ENCODE measurements around the gene CAMK1D. TPM values are rescaled to one million over a fixed set of nuclear protein-coding genes. Genes with fewer than 3 reads are reported as not detected.

Gene CAMK1D
- total RNA-seq, 1 donor from 2014 or later: 36.3 TPM

- Mint-ChIP-seq H3K27ac (ENCODE audit: unreplicated experiment) (peak overlapping the region; percentile 33), H3K36me3 (ENCODE audit: low read depth) (no peaks in the 10 kb centered on the region), H3K9me3 (ENCODE audit: low read depth) (no peaks in the 10 kb centered on the region), H3K4me1 (ENCODE audit: low read depth) (peaks cover 38% of the 10 kb centered on the region), H3K4me3 (ENCODE audit: unreplicated experiment) (no peak overlapping the region), H3K27me3 (ENCODE audit: low read depth) (no peaks in the 10 kb centered on the region)
- TF ChIP-seq, protein P1, sequence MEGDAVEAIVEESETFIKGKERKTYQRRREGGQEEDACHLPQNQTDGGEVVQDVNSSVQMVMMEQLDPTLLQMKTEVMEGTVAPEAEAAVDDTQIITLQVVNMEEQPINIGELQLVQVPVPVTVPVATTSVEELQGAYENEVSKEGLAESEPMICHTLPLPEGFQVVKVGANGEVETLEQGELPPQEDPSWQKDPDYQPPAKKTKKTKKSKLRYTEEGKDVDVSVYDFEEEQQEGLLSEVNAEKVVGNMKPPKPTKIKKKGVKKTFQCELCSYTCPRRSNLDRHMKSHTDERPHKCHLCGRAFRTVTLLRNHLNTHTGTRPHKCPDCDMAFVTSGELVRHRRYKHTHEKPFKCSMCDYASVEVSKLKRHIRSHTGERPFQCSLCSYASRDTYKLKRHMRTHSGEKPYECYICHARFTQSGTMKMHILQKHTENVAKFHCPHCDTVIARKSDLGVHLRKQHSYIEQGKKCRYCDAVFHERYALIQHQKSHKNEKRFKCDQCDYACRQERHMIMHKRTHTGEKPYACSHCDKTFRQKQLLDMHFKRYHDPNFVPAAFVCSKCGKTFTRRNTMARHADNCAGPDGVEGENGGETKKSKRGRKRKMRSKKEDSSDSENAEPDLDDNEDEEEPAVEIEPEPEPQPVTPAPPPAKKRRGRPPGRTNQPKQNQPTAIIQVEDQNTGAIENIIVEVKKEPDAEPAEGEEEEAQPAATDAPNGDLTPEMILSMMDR (IDR thresholded peaks at IDR 0.05): no peak
- no peak for DNase-seq (ENCODE audit: low spot score)
Measured at GRCh38 chr10:12397147-12397896, 48.0 kb downstream of the CAMK1D start.

DNA sequence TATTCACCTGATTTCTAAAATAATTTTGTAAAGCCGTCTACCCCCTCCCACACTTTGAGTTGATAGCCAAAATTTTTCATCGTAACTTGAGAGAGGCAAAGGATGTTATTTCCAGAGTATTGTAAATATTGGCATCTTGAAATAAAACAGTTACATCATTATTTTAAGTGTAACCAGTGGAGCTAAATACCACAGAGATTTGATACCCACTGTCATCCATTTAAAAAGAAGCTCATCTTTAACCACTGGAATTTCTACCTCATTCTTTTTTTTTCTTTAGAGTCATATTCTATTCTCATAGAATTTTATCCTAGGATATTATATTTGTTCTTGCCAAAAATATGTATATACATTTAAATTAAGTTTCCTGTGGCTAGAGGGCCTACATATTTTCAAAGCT is 48.6 kb downstream of the CAMK1D start:
- peak overlapping the region; percentile 33 for H3K27ac Mint-ChIP-seq (ENCODE audit: unreplicated experiment)
- peaks cover 2% of the 10 kb centered on the region for H3K36me3 Mint-ChIP-seq (ENCODE audit: low read depth)
- no peak for DNase-seq (ENCODE audit: low spot score)
- no peak overlapping the region for H3K4me3 Mint-ChIP-seq (ENCODE audit: unreplicated experiment)
- no peaks in the 10 kb centered on the region for H3K27me3 Mint-ChIP-seq (ENCODE audit: low read depth)
- no peaks in the 10 kb centered on the region for H3K9me3 Mint-ChIP-seq (ENCODE audit: low read depth)
- peaks cover 33% of the 10 kb centered on the region for H3K4me1 Mint-ChIP-seq (ENCODE audit: low read depth)
- TF ChIP-seq, protein P1 (IDR thresholded peaks at IDR 0.05): no peak

DNA sequence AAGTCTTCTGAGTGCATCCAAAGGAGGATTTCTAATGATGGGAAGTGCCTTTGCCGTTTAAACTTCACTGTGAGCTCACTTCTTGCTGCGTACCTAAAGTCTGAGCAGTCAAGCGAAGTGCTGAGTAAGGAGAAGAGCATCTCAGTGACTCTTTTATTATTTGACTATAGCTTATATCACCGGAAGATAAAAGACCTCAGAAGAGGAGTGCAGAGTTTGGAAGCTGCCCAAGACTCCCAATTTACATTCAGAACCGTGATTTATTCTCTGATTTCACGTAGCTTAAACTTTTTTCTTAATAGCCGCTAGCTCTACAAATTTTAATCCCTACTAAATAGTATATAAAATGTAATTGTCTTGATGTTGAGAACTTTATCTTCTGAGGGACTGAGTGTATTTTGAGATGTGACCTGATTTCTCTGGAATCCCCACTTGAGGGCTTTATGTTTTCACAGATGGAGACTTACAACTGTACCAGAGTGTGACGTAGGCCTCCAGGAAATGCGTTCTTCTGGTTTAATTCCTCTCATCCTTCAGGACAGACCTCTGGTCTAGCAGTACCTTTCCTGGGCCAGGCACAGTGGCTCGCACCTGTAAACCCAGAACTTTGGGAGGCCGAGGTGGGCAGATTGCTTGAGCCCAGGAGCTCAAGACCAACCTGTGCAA is 51.1 kb downstream of the CAMK1D start:
- Mint-ChIP-seq H3K4me3 (ENCODE audit: unreplicated experiment) (no peak overlapping the region), H3K36me3 (ENCODE audit: low read depth) (peaks cover 2% of the 10 kb centered on the region), H3K27me3 (ENCODE audit: low read depth) (no peaks in the 10 kb centered on the region), H3K4me1 (ENCODE audit: low read depth) (peaks cover 37% of the 10 kb centered on the region), H3K27ac (ENCODE audit: unreplicated experiment) (peak overlapping the region; percentile 54), H3K9me3 (ENCODE audit: low read depth) (no peaks in the 10 kb centered on the region)
- TF ChIP-seq, protein P1 (IDR thresholded peaks at IDR 0.05): no peak
- no peak for DNase-seq (ENCODE audit: low spot score)

GRCh38 chr10:12401466-12401865 is 52.1 kb downstream of the CAMK1D start:
- H3K27ac Mint-ChIP-seq (ENCODE audit: unreplicated experiment): no peak overlapping the region
- no peak for DNase-seq (ENCODE audit: low spot score)
- TF ChIP-seq, protein P1 (IDR thresholded peaks at IDR 0.05): no peak
- H3K9me3 Mint-ChIP-seq (ENCODE audit: low read depth): no peaks in the 10 kb centered on the region
- H3K4me3 Mint-ChIP-seq (ENCODE audit: unreplicated experiment): no peak overlapping the region
- H3K4me1 Mint-ChIP-seq (ENCODE audit: low read depth): peaks cover 40% of the 10 kb centered on the region
- H3K36me3 Mint-ChIP-seq (ENCODE audit: low read depth): peaks cover 3% of the 10 kb centered on the region
- no peaks in the 10 kb centered on the region for H3K27me3 Mint-ChIP-seq (ENCODE audit: low read depth)

- H3K36me3 Mint-ChIP-seq (ENCODE audit: low read depth): peaks cover 11% of the 10 kb centered on the region
- no peak for DNase-seq (ENCODE audit: low spot score)
- no peaks in the 10 kb centered on the region for H3K9me3 Mint-ChIP-seq (ENCODE audit: low read depth)
- H3K4me3 Mint-ChIP-seq (ENCODE audit: unreplicated experiment): no peak overlapping the region
- no peak overlapping the region for H3K27ac Mint-ChIP-seq (ENCODE audit: unreplicated experiment)
- no peaks in the 10 kb centered on the region for H3K27me3 Mint-ChIP-seq (ENCODE audit: low read depth)
- peaks cover 27% of the 10 kb centered on the region for H3K4me1 Mint-ChIP-seq (ENCODE audit: low read depth)
- TF ChIP-seq, protein P1 (IDR thresholded peaks at IDR 0.05): no peak
Measured at GRCh38 chr10:12403119-12403518, 53.8 kb downstream of the CAMK1D start.
